Ascending aorta (tissue), 2 donors: ENCODE results near the gene SAE1. TPM values are rescaled to one million over a fixed set of nuclear protein-coding genes. Genes with fewer than 3 reads are reported as not detected.
A peak's percentile ranks its signal among the peaks of the same experiment; 100 is the strongest.

Experiments used
- DNase-seq, 2 donors: peaks; one replicate each; pipeline ENCODE4 v3.0.0-alpha.2; 2019; ENCODE audit warnings: low spot score in 2 of 2
- H3K27ac ChIP-seq, 2 donors: fragments of 200-600 bp; sonication (generic); one replicate each; pipeline ENCODE4 v1.5.1; 2016 to 2017; ENCODE audit warnings: mild to moderate bottlenecking in 1 of 2
- H3K27me3 ChIP-seq: fragments of 200-600 bp; sonication (generic); one replicate; pipeline ENCODE4 v1.5.1; 2017
- H3K36me3 ChIP-seq, 2 donors: fragments of 200-600 bp; sonication (generic); one replicate each; pipeline ENCODE4 v1.5.1; 2016
- H3K4me1 ChIP-seq, 2 donors: fragments of 200-600 bp; sonication (generic); one replicate each; pipeline ENCODE4 v1.5.1; 2016 to 2017; ENCODE audit warnings: mild to moderate bottlenecking in 1 of 2
- H3K4me3 ChIP-seq, 2 donors: fragments of 200-600 bp; sonication (generic); one replicate each; pipeline ENCODE4 v1.5.1; 2016 to 2017; ENCODE audit warnings: mild to moderate bottlenecking in 1 of 2
- H3K9me3 ChIP-seq, 2 donors: fragments of 200-600 bp; sonication (generic); one replicate each; pipeline ENCODE4 v1.5.1; 2016
- CTCF ChIP-seq, 3 experiments: fragments of 200-600 bp in 2 of 3; fragments of 450-650 bp in 1 of 3; sonication (generic) in 2 of 3; IDR thresholded peaks; one replicate each; pipeline ENCODE4 v1.5.1; 2016 to 2019; ENCODE audit warnings: antibody characterized with exemption in 3 of 3, mild to moderate bottlenecking in 1 of 3, moderate library complexity in 1 of 3
- intact Hi-C: fragments of 100-400 bp; cut with DNase I; formaldehyde crosslinking; loops from one replicate; pipeline ENCODE4 v1.15.1; 2023
- total RNA-seq: library from RNA; depleted of rRNA; stranded (reverse); fragments of >200 nt; gene quantifications from one replicate; pipeline ENCODE4 v1.1.0, GENCODE V29; 2016

Gene SAE1
- total RNA-seq, 1 donor from 2014 or later = 54.4 TPM

- Histone ChIP-seq H3K9me3 (no peaks in the 10 kb centered on the region), H3K4me1 (peaks cover 0 to 29% of the 10 kb centered on the region in 2 donors), H3K27ac (peak overlapping the region; percentile 96 to 98), H3K36me3 (peaks cover 27 to 36% of the 10 kb centered on the region in 2 donors), H3K27me3 (no peaks in the 10 kb centered on the region), H3K4me3 (peak overlapping the region; percentile 64 to 72)
- no peak for TF ChIP-seq CTCF (IDR thresholded peaks at IDR 0.05)
- intact Hi-C loops = loop anchor here (1.0 to 2.0 kb wide), 6 partner anchors 17 to 596 kb away; partner anchors contain the start of genes ARHGAP35, DACT3, INAFM1 and TMEM160
- DNase-seq = peak; percentile 99 to 100
These were observed 126.2 kb downstream of the SAE1 start for GRCh38 chr19:47256693-47257410.

- Histone ChIP-seq H3K36me3 (peaks cover 31 to 43% of the 10 kb centered on the region in 2 donors), H3K9me3 (no peaks in the 10 kb centered on the region), H3K27me3 (no peaks in the 10 kb centered on the region), H3K4me1 (peaks cover 0 to 29% of the 10 kb centered on the region in 2 donors), H3K4me3 (peak overlapping the region; percentile 42 to 72), H3K27ac (peak overlapping the region; percentile 96 to 98)
- intact Hi-C loops = loop anchor here (1.0 to 2.0 kb wide), 3 partner anchors 17 to 596 kb away; partner anchors contain the start of genes ARHGAP35, DACT3 and INAFM1
- TF ChIP-seq CTCF (IDR thresholded peaks at IDR 0.05) = no peak
- peak in 1 of 2 donors; percentile 79 for DNase-seq
These were observed 127.0 kb downstream of the SAE1 start for GRCh38 chr19:47257411-47258169.

- TF ChIP-seq CTCF (IDR thresholded peaks at IDR 0.05) = no peak
- no peaks in the 10 kb centered on the region for H3K27me3 ChIP-seq
- no peak for DNase-seq
- H3K36me3 ChIP-seq = peaks cover 37 to 52% of the 10 kb centered on the region in 2 donors
- peak overlapping the region; percentile 96 to 98 for H3K27ac ChIP-seq
- H3K4me1 ChIP-seq = peaks cover 0 to 29% of the 10 kb centered on the region in 2 donors
- intact Hi-C loops = no loop called here
- peak overlapping the region; percentile 42 to 72 for H3K4me3 ChIP-seq
- H3K9me3 ChIP-seq = no peaks in the 10 kb centered on the region
These were observed 127.8 kb downstream of the SAE1 start for GRCh38 chr19:47258434-47258833.

- H3K9me3 ChIP-seq = no peaks in the 10 kb centered on the region
- intact Hi-C loops = no loop called here
- TF ChIP-seq CTCF (IDR thresholded peaks at IDR 0.05) = no peak
- H3K27me3 ChIP-seq = no peaks in the 10 kb centered on the region
- peaks cover 37 to 58% of the 10 kb centered on the region in 2 donors for H3K36me3 ChIP-seq
- no peak for DNase-seq
- peak overlapping the region in 1 of 2 donors; percentile 72 for H3K4me3 ChIP-seq
- H3K4me1 ChIP-seq = peaks cover 0 to 29% of the 10 kb centered on the region in 2 donors
- H3K27ac ChIP-seq = peak overlapping the region; percentile 96 to 98
These were observed 128.4 kb downstream of the SAE1 start for GRCh38 chr19:47258895-47259555.

Other genes starting within 250 kb of the SAE1 start
- not detected for gene NPAS1, start 111.0 kb upstream of the SAE1 start, total RNA-seq
- 64.5 TPM for gene TMEM160, start 82.2 kb upstream of the SAE1 start, total RNA-seq
- 24.6 TPM for gene ZC3H4, start 17.1 kb upstream of the SAE1 start, total RNA-seq
- gene BBC3, start 100.4 kb downstream of the SAE1 start, total RNA-seq = 14.9 TPM
- gene CCDC9, start 125.7 kb downstream of the SAE1 start, total RNA-seq = 45.3 TPM
- 33.7 TPM for gene INAFM1, start 144.1 kb downstream of the SAE1 start, total RNA-seq
- gene C5AR1, start 179.0 kb downstream of the SAE1 start, total RNA-seq = 9.3 TPM
- gene C5AR2, start 201.3 kb downstream of the SAE1 start, total RNA-seq = 18.3 TPM
- gene DHX34, start 218.5 kb downstream of the SAE1 start, total RNA-seq = 8.0 TPM